Esophagus muscularis mucosa (tissue), 4 donors: Measurements from ENCODE around the gene USP24. TPM values are rescaled to one million over a fixed set of nuclear protein-coding genes. Genes with fewer than 3 reads are reported as not detected.

Source experiments
- DNase-seq: peaks from one replicate; pipeline ENCODE4 v3.0.0-alpha.2; 2017; ENCODE audit errors: extremely low spot score
- H3K27ac ChIP-seq, 4 donors: fragments of 200-600 bp; sonication (generic); replicated peaks in 1 of 4; 1 replicate in 3 of 4; 2 replicates in 1 of 4; pipeline ENCODE4 v1.5.1; 2016 to 2019; ENCODE audit warnings: mild to moderate bottlenecking in 1 of 4
- H3K27me3 ChIP-seq, 4 donors: fragments of 200-600 bp; sonication (generic); one replicate each; pipeline versions ENCODE4 v1.5.1 to v1.6.0; 2016 to 2019
- H3K36me3 ChIP-seq, 4 donors: fragments of 200-600 bp; sonication (generic); one replicate each; pipeline ENCODE4 v1.5.1; 2016 to 2019
- H3K4me1 ChIP-seq, 4 donors: fragments of 200-600 bp; sonication (generic); one replicate each; pipeline ENCODE4 v1.5.1; 2016 to 2019
- H3K4me3 ChIP-seq, 4 donors: fragments of 200-600 bp; sonication (generic); 1 replicate in 2 of 4; 2 replicates in 2 of 4; pipeline ENCODE4 v1.5.1; 2016 to 2019; ENCODE audit warnings: mild to moderate bottlenecking in 4 of 4, moderate library complexity in 1 of 4
- H3K9me3 ChIP-seq, 4 donors: fragments of 200-600 bp; sonication (generic); 1 replicate in 3 of 4; 2 replicates in 1 of 4; pipeline ENCODE4 v1.5.1; 2016 to 2019
- CTCF ChIP-seq, 3 experiments: fragments of 200-600 bp in 2 of 3; fragments of 450-650 bp in 1 of 3; sonication (generic) in 2 of 3; IDR thresholded peaks; one replicate each; pipeline ENCODE4 v1.5.1; 2017 to 2019; ENCODE audit warnings: antibody characterized with exemption in 3 of 3, mild to moderate bottlenecking in 2 of 3, moderate library complexity in 1 of 3
- EP300 ChIP-seq: sonication (generic); formaldehyde crosslinking; IDR thresholded peaks from one replicate; pipeline ENCODE4 v1.6.1; 2017; ENCODE audit warnings: antibody characterized with exemption
- POLR2A ChIP-seq: fragments of 450-650 bp; IDR thresholded peaks from one replicate; pipeline ENCODE4 v1.6.1; 2017; ENCODE audit warnings: antibody characterized with exemption, moderate library complexity, mild to moderate bottlenecking, low read depth
- POLR2AphosphoS5 ChIP-seq, 2 donors: sonication (generic); formaldehyde crosslinking; IDR thresholded peaks; one replicate each; pipeline ENCODE4 v1.6.1; 2017; ENCODE audit warnings: antibody characterized with exemption in 2 of 2
- WGBS: methylation state at CpG from one replicate; pipeline ENCODE4 v1.1.5; 2018; 5-methylcytosine and 5-hydroxymethylcytosine counted together
- intact Hi-C: fragments of 100-400 bp; cut with DNase I; formaldehyde crosslinking; loops from one replicate; pipeline ENCODE4 v1.15.1; 2023
- total RNA-seq, 4 donors: library from RNA; depleted of rRNA; stranded (reverse); fragments of >200 nt; gene quantifications; one replicate each; pipeline versions ENCODE4 v1.1.0 to v1.2.1, GENCODE V29; 2016

USP24 gene
- total RNA-seq, 4 donors from 2014 or later = 28.3 to 45.3 (median 37.7) TPM

- intact Hi-C loops = no loop called here
- H3K27ac ChIP-seq = no peak overlapping the region
- TF ChIP-seq POLR2AphosphoS5 (IDR thresholded peaks at IDR 0.05) = no peak
- TF ChIP-seq POLR2A = no peak
- TF ChIP-seq CTCF (IDR thresholded peaks at IDR 0.05) = no peak
- no peak for TF ChIP-seq EP300
- no peak overlapping the region for H3K4me3 ChIP-seq
- H3K4me1 ChIP-seq = peaks cover 11 to 25% (median 21%) of the 10 kb centered on the region in 4 donors
- H3K9me3 ChIP-seq = no peaks in the 10 kb centered on the region
- DNase-seq = no peak
- 64% methylated on average over 2 of the region's 2 CpGs for WGBS
- peaks cover 0 to 40% (median 20%) of the 10 kb centered on the region in 4 donors for H3K36me3 ChIP-seq
- no peaks in the 10 kb centered on the region for H3K27me3 ChIP-seq
Observed at GRCh38 chr1:55172272-55172671, 42.9 kb downstream of the USP24 start.

- Histone ChIP-seq H3K27me3 (no peaks in the 10 kb centered on the region), H3K4me3 (no peak overlapping the region), H3K27ac (no peak overlapping the region), H3K4me1 (peaks cover 11 to 31% (median 26%) of the 10 kb centered on the region in 4 donors), H3K36me3 (peaks cover 0 to 44% (median 18%) of the 10 kb centered on the region in 4 donors), H3K9me3 (no peaks in the 10 kb centered on the region)
- WGBS = 83% methylated on average over 3 of the region's 3 CpGs
- intact Hi-C loops = no loop called here
- DNase-seq = no peak
- TF ChIP-seq POLR2AphosphoS5 (IDR thresholded peaks at IDR 0.05) (no peak), CTCF (IDR thresholded peaks at IDR 0.05) (no peak), EP300 (no peak), POLR2A (no peak)
Observed at GRCh38 chr1:55171694-55172093, 43.5 kb downstream of the USP24 start.

GRCh38 chr1:55170426-55170825 lies 44.7 kb downstream of the USP24 start:
- peaks cover 3 to 52% (median 19%) of the 10 kb centered on the region in 4 donors for H3K36me3 ChIP-seq
- peaks cover 11 to 32% (median 26%) of the 10 kb centered on the region in 4 donors for H3K4me1 ChIP-seq
- no peak overlapping the region for H3K4me3 ChIP-seq
- no peaks in the 10 kb centered on the region for H3K9me3 ChIP-seq
- 33% methylated on average over 1 of the region's 1 CpG for WGBS
- DNase-seq = no peak
- no peaks in the 10 kb centered on the region for H3K27me3 ChIP-seq
- TF ChIP-seq POLR2AphosphoS5 (IDR thresholded peaks at IDR 0.05) = no peak
- no peak for TF ChIP-seq CTCF (IDR thresholded peaks at IDR 0.05)
- TF ChIP-seq POLR2A = no peak
- no peak for TF ChIP-seq EP300
- H3K27ac ChIP-seq = no peak overlapping the region
- intact Hi-C loops = no loop called here

- H3K27ac ChIP-seq = no peak overlapping the region
- H3K4me3 ChIP-seq = no peak overlapping the region
- intact Hi-C loops = no loop called here
- WGBS = 78% methylated on average over 1 of the region's 1 CpG
- H3K9me3 ChIP-seq = no peaks in the 10 kb centered on the region
- no peak for DNase-seq
- peaks cover 3 to 64% (median 27%) of the 10 kb centered on the region in 4 donors for H3K36me3 ChIP-seq
- peaks cover 11 to 32% (median 26%) of the 10 kb centered on the region in 4 donors for H3K4me1 ChIP-seq
- no peaks in the 10 kb centered on the region for H3K27me3 ChIP-seq
- TF ChIP-seq POLR2AphosphoS5 (IDR thresholded peaks at IDR 0.05) (no peak), CTCF (IDR thresholded peaks at IDR 0.05) (no peak), POLR2A (no peak), EP300 (no peak)
Observed at GRCh38 chr1:55169126-55169525, 46.0 kb downstream of the USP24 start.

GRCh38 chr1:55168353-55168752 lies 46.8 kb downstream of the USP24 start:
- Histone ChIP-seq H3K4me3 (no peak overlapping the region), H3K9me3 (no peaks in the 10 kb centered on the region), H3K36me3 (peaks cover 3 to 64% (median 28%) of the 10 kb centered on the region in 4 donors), H3K27me3 (no peaks in the 10 kb centered on the region), H3K27ac (no peak overlapping the region), H3K4me1 (peaks cover 11 to 32% (median 26%) of the 10 kb centered on the region in 4 donors)
- 90% methylated on average over 4 of the region's 4 CpGs for WGBS
- TF ChIP-seq CTCF (IDR thresholded peaks at IDR 0.05) (no peak), POLR2A (no peak), EP300 (no peak), POLR2AphosphoS5 (IDR thresholded peaks at IDR 0.05) (no peak)
- DNase-seq = no peak
- intact Hi-C loops = no loop called here
